Mesenchymal stem cell (in vitro differentiated cells and primary cell): ENCODE data around the gene NIPA2.

ENCODE experiments used
- DNase-seq: peaks from one replicate; pipeline ENCODE4 v3.0.0-alpha.2; 2013
- H2AFZ ChIP-seq: one replicate; pipeline ENCODE4 v1.6.1; 2013; ENCODE audit warnings: low read depth, mild to moderate bottlenecking, control low read depth, inconsistent platforms, low read length, moderate library complexity
- H2AK5ac ChIP-seq: 2 replicates; pipeline ENCODE4 v1.6.1; 2013; ENCODE audit warnings: low read length, moderate library complexity, mild to moderate bottlenecking, inconsistent platforms; ENCODE audit not compliant: severe bottlenecking
- H2BK120ac ChIP-seq: one replicate; pipeline ENCODE4 v1.6.1; 2013; ENCODE audit warnings: low read depth, mild to moderate bottlenecking, inconsistent platforms, low read length, moderate library complexity
- H2BK12ac ChIP-seq, 2 experiments: one replicate each; pipeline ENCODE4 v1.6.1; 2013; ENCODE audit warnings: inconsistent platforms in 2 of 2, low read length in 2 of 2, mild to moderate bottlenecking in 2 of 2, moderate library complexity in 2 of 2, control low read depth in 1 of 2
- H2BK15ac ChIP-seq: one replicate; pipeline ENCODE4 v1.6.1; 2013; ENCODE audit warnings: mild to moderate bottlenecking, low read depth, inconsistent platforms; ENCODE audit not compliant: poor library complexity, severe bottlenecking
- H2BK5ac ChIP-seq: 2 replicates; pipeline ENCODE4 v1.6.1; 2013; ENCODE audit warnings: low read depth, mild to moderate bottlenecking, low read length, control low read depth, inconsistent platforms; ENCODE audit not compliant: poor library complexity, severe bottlenecking
- H3K14ac ChIP-seq, 2 experiments: one replicate each; pipeline ENCODE4 v1.6.1; 2013; ENCODE audit warnings: inconsistent platforms in 2 of 2, low read length in 2 of 2, control low read depth in 1 of 2, mild to moderate bottlenecking in 1 of 2, moderate library complexity in 1 of 2
- H3K18ac ChIP-seq, 2 experiments: one replicate each; pipeline ENCODE4 v1.6.1; 2013; ENCODE audit warnings: inconsistent platforms in 2 of 2, low read length in 2 of 2, control low read depth in 1 of 2, low read depth in 1 of 2, mild to moderate bottlenecking in 1 of 2
- H3K23ac ChIP-seq, 2 experiments: one replicate each; pipeline ENCODE4 v1.6.1; 2013; ENCODE audit warnings: inconsistent platforms in 2 of 2, low read length in 2 of 2, mild to moderate bottlenecking in 2 of 2, moderate library complexity in 2 of 2, control low read depth in 1 of 2
- H3K27ac ChIP-seq: 2 replicates; pipeline ENCODE4 v1.5.1; 2013; ENCODE audit warnings: mild to moderate bottlenecking, moderate library complexity, low read length, control low read depth, inconsistent platforms; ENCODE audit not compliant: poor library complexity, severe bottlenecking
- H3K27me3 ChIP-seq, 2 experiments: 2 replicates each; pipeline versions ENCODE4 v1.6.1 to v1.7.0; 2013; ENCODE audit warnings: low read length in 2 of 2, mild to moderate bottlenecking in 2 of 2, moderate library complexity in 2 of 2, control low read depth in 1 of 2, inconsistent platforms in 1 of 2; ENCODE audit not compliant: control insufficient read depth in 1 of 2, insufficient read depth in 1 of 2
- H3K36me3 ChIP-seq, 2 experiments: 2 replicates each; pipeline versions ENCODE4 v1.6.1 to v1.7.0; 2013; ENCODE audit warnings: low read length in 2 of 2, control low read depth in 1 of 2, inconsistent platforms in 1 of 2, low read depth in 1 of 2, mild to moderate bottlenecking in 1 of 2; ENCODE audit not compliant: insufficient read depth in 2 of 2, control insufficient read depth in 1 of 2
- H3K4ac ChIP-seq, 2 experiments: one replicate each; pipeline ENCODE4 v1.6.1; 2013; ENCODE audit warnings: inconsistent platforms in 2 of 2, low read length in 2 of 2, mild to moderate bottlenecking in 2 of 2, moderate library complexity in 2 of 2, control low read depth in 1 of 2, low read depth in 1 of 2
- H3K4me1 ChIP-seq: 2 replicates; pipeline ENCODE4 v1.6.1; 2013; ENCODE audit warnings: low read depth, low read length, control low read depth; ENCODE audit not compliant: control insufficient read depth, insufficient read depth
- H3K4me2 ChIP-seq: 2 replicates; pipeline ENCODE4 v1.6.1; 2013; ENCODE audit warnings: low read length, mild to moderate bottlenecking, inconsistent platforms; ENCODE audit not compliant: poor library complexity, severe bottlenecking
- H3K4me3 ChIP-seq, 2 experiments: 2 replicates each; pipeline versions ENCODE4 v1.5.1 to v1.7.0; 2013; ENCODE audit warnings: low read length in 2 of 2, mild to moderate bottlenecking in 2 of 2, control low read depth in 1 of 2, low read depth in 1 of 2; ENCODE audit not compliant: insufficient read depth in 1 of 2
- H3K79me1 ChIP-seq: replicated peaks from 2 replicates; pipeline ENCODE4 v1.6.1; 2013; ENCODE audit warnings: mild to moderate bottlenecking, control low read depth, low read length, inconsistent platforms; ENCODE audit not compliant: poor library complexity, severe bottlenecking
- H3K9ac ChIP-seq: 2 replicates; pipeline ENCODE4 v1.7.0; 2013; ENCODE audit warnings: mild to moderate bottlenecking, low read length, moderate library complexity
- H3K9me3 ChIP-seq: 2 replicates; pipeline ENCODE4 v1.7.0; 2013; ENCODE audit warnings: mild to moderate bottlenecking, low read length; ENCODE audit not compliant: control insufficient read depth
- H4K8ac ChIP-seq: one replicate; pipeline ENCODE4 v1.6.1; 2013; ENCODE audit warnings: inconsistent platforms, mild to moderate bottlenecking, low read length, moderate library complexity
- H4K91ac ChIP-seq: one replicate; pipeline ENCODE4 v1.6.1; 2013; ENCODE audit warnings: mild to moderate bottlenecking, low read length, inconsistent platforms
- WGBS: methylation state at CpG from one replicate; pipeline ENCODE4 v1.1.7; 2013; ENCODE audit warnings: mixed read lengths; 5-methylcytosine and 5-hydroxymethylcytosine counted together

The NIPA2 gene

DNA sequence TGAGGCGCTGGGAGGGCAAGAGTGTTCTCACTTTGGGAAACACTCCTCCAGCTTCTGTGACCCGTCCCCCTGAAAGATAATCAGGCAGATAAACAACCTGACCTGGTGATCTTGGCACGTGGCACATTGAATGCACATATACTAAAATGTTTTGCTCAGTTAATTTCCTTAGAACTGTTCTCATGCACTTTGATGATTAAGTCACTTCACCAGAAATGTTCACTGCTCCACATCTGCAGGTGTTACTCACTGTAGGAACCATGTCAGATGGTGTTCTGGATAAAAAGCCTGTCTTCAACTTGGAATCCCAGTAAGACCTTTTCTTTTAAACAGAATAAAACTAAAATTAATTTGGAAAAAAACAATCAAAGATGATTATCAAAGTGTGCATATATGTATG, 24.6 kb upstream of the NIPA2 start:
- Histone ChIP-seq H3K27me3 (no peaks in the 10 kb centered on the region), H3K9ac (no peak overlapping the region), H3K79me1 (peaks cover 2% of the 10 kb centered on the region), H2AFZ (no peak overlapping the region), H2BK12ac (no peak overlapping the region), H3K9me3 (no peaks in the 10 kb centered on the region), H2BK15ac (no peak overlapping the region), H4K8ac (no peak overlapping the region), H3K14ac (no peak overlapping the region), H2BK120ac (no peak overlapping the region), H3K23ac (no peak overlapping the region), H3K4ac (no peak overlapping the region), H3K36me3 (peaks cover 0 to 3% of the 10 kb centered on the region in 2 experiments), H4K91ac (no peak overlapping the region), H3K4me3 (no peak overlapping the region), H3K4me2 (no peak overlapping the region), H2AK5ac (no peak overlapping the region), H3K4me1 (peaks cover 3% of the 10 kb centered on the region), H3K18ac (no peak overlapping the region), H2BK5ac (no peak overlapping the region), H3K27ac (no peak overlapping the region)
- no peak for DNase-seq
- WGBS: 98% methylated on average over 3 of the region's 3 CpGs

DNA sequence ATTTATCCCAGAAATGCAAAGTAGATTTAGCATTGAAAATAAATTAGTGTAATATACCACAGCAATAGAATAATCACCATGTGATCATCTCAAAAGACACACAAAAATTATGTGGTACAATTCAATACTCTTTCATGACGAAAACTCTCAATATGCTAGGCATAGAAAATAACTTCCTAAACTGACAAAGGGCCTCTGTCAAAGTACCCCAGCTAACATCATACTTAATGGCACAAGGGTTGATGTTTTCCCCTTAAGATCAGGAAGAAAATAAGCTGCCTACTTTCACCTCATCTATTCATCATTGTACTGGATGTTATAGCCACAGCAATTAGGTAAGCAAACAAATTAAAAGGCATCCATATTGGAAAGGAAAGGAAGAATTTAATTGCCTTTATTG, 22.7 kb upstream of the NIPA2 start:
- Histone ChIP-seq H4K91ac (no peak overlapping the region), H3K27me3 (no peaks in the 10 kb centered on the region)
- WGBS: 100% methylated on average over 1 of the region's 1 CpG

DNA sequence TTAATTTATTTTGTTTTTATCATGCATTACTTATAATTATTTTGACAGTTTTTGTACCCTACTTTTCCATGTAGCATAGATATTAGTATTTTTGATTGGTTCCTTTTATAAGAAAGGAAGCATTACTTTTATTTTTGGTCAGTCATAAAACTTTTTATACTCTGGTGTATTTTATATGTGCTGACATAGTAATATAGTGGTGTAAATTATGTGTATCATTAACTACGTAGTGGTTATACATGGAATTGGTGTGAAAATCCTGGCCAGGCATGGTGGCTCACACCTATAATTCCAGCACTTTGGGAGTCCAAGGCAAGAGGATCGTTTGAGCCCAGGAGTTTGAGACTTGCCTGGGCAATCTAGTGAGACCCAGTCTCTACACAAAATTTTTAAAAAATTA, 18.8 kb upstream of the NIPA2 start:
- H3K4me1 ChIP-seq: no peaks in the 10 kb centered on the region
- H3K14ac ChIP-seq: no peak overlapping the region
- H3K27ac ChIP-seq: no peak overlapping the region
- H4K8ac ChIP-seq: no peak overlapping the region
- DNase-seq: no peak
- no peak overlapping the region for H2BK12ac ChIP-seq
- H3K23ac ChIP-seq: no peak overlapping the region
- no peaks in the 10 kb centered on the region for H3K9me3 ChIP-seq
- no peak overlapping the region for H2BK120ac ChIP-seq
- no peak overlapping the region for H3K4ac ChIP-seq
- peaks cover 27 to 30% of the 10 kb centered on the region in 2 experiments for H3K36me3 ChIP-seq
- H2AK5ac ChIP-seq: no peak overlapping the region
- 94% methylated on average over 2 of the region's 2 CpGs for WGBS
- H3K18ac ChIP-seq: no peak overlapping the region
- H4K91ac ChIP-seq: no peak overlapping the region
- H3K27me3 ChIP-seq: no peaks in the 10 kb centered on the region
- H3K4me2 ChIP-seq: no peak overlapping the region
- H2BK15ac ChIP-seq: no peak overlapping the region
- H3K79me1 ChIP-seq: no peaks in the 10 kb centered on the region
- no peak overlapping the region for H2AFZ ChIP-seq
- H3K4me3 ChIP-seq: no peak overlapping the region
- H2BK5ac ChIP-seq: no peak overlapping the region
- no peak overlapping the region for H3K9ac ChIP-seq

More for the DNA sequence above, 22.7 kb upstream of the NIPA2 start:
- no peak overlapping the region for H2BK120ac ChIP-seq
- no peak overlapping the region for H4K8ac ChIP-seq
- no peaks in the 10 kb centered on the region for H3K79me1 ChIP-seq
- no peak overlapping the region for H2BK5ac ChIP-seq
- H3K4me3 ChIP-seq: no peak overlapping the region
- no peak for DNase-seq
- H3K4me1 ChIP-seq: peaks cover 2% of the 10 kb centered on the region
- H3K18ac ChIP-seq: no peak overlapping the region
- no peak overlapping the region for H3K4ac ChIP-seq
- no peak overlapping the region for H2AFZ ChIP-seq
- no peak overlapping the region for H2BK12ac ChIP-seq
- H2AK5ac ChIP-seq: no peak overlapping the region
- no peak overlapping the region for H3K14ac ChIP-seq
- H3K23ac ChIP-seq: no peak overlapping the region
- peaks cover 6 to 8% of the 10 kb centered on the region in 2 experiments for H3K36me3 ChIP-seq
- H3K27ac ChIP-seq: no peak overlapping the region
- no peak overlapping the region for H2BK15ac ChIP-seq
- no peak overlapping the region for H3K4me2 ChIP-seq
- H3K9me3 ChIP-seq: no peaks in the 10 kb centered on the region
- no peak overlapping the region for H3K9ac ChIP-seq

DNA sequence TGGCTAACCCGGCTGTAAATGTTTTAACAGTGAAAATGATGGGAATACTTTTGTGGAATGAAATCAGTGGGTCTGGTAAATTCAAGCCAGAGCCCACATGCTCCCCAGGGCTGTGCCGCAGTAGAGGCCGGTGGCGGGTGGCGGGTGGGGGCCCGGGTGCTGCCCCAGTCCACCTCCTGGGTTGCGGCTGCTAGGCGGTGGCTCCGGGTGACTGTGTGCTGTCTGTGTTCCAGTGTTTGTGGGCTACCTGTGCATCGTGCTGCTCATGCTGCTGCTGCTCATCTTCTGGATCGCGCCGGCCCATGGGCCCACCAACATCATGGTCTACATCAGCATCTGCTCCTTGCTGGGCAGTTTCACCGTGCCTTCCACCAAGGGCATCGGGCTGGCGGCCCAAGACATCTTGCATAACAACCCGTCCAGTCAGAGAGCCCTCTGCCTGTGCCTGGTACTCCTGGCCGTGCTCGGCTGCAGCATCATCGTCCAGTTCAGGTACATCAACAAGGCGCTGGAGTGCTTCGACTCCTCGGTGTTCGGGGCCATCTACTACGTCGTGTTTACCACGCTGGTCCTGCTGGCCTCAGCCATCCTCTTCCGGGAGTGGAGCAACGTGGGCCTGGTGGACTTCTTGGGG, 14.9 kb upstream of the NIPA2 start:
- no peaks in the 10 kb centered on the region for H3K27me3 ChIP-seq
- H2BK5ac ChIP-seq: no peak overlapping the region
- no peaks in the 10 kb centered on the region for H3K9me3 ChIP-seq
- H2AK5ac ChIP-seq: no peak overlapping the region
- no peak overlapping the region for H2BK120ac ChIP-seq
- no peak overlapping the region for H3K4me3 ChIP-seq
- 98% methylated on average over 28 of the region's 29 CpGs for WGBS
- no peak overlapping the region for H3K27ac ChIP-seq
- no peak overlapping the region for H3K18ac ChIP-seq
- H3K4me2 ChIP-seq: no peak overlapping the region
- peaks cover 34 to 46% of the 10 kb centered on the region in 2 experiments for H3K36me3 ChIP-seq
- H3K4me1 ChIP-seq: no peaks in the 10 kb centered on the region
- no peak overlapping the region for H3K23ac ChIP-seq
- H4K8ac ChIP-seq: no peak overlapping the region
- H3K79me1 ChIP-seq: peaks cover 3% of the 10 kb centered on the region
- H3K4ac ChIP-seq: no peak overlapping the region
- H2BK12ac ChIP-seq: no peak overlapping the region
- no peak overlapping the region for H3K9ac ChIP-seq
- no peak for DNase-seq
- H2BK15ac ChIP-seq: no peak overlapping the region
- no peak overlapping the region for H3K14ac ChIP-seq
- no peak overlapping the region for H4K91ac ChIP-seq
- no peak overlapping the region for H2AFZ ChIP-seq
